Endothelial cell of umbilical vein (primary cell): ENCODE measurements around the gene USP6NL. TPM values are rescaled to one million over a fixed set of nuclear protein-coding genes. Genes with fewer than 3 reads are reported as not detected.

Experiments
- BruUV-seq: library from RNA; stranded (reverse); fragments of 400-500 nt; replicated peaks from 2 replicates; lab custom pipeline; 2021; lab: Mats Ljungman, UMichigan
- CTCF ChIA-PET: fragments of 300-600, 350-600 bp; sonication (Branson Sonifier 250); formaldehyde crosslinking; loops from one replicate; lab custom pipeline; 2021; ENCODE audit warnings: antibody characterized with exemption, inconsistent platforms; lab: Charles Lee
- POLR2A ChIA-PET: fragments of 300-600, 350-600 bp; sonication (Branson Sonifier 250); formaldehyde crosslinking; loops from one replicate; lab custom pipeline; 2021; ENCODE audit warnings: antibody characterized with exemption, inconsistent platforms; lab: Charles Lee
- DNase-seq: peaks from one replicate; pipeline ENCODE4 v3.0.0-alpha.2; 2011; ENCODE audit warnings: low read depth, low spot score
- FAIRE-seq: peaks from 2 replicates; lab custom pipeline; 2011; peaks lifted over from hg19 to GRCh38; lab: Jason Lieb, UNC
- H2AFZ ChIP-seq: 2 replicates; pipeline ENCODE4 v1.6.0; 2012; ENCODE audit warnings: low read depth, low read length, control low read depth, inconsistent platforms
- H3K27ac ChIP-seq: 2 replicates; pipeline ENCODE4 v1.5.1; 2011; ENCODE audit warnings: low read depth, mild to moderate bottlenecking, control low read depth, low read length, moderate library complexity; ENCODE audit not compliant: insufficient read depth
- H3K27me3 ChIP-seq, 2 experiments: 2 replicates each; pipeline versions ENCODE4 v1.6.0 to v1.6.1; 2011; ENCODE audit warnings: low read length in 2 of 2, mixed read lengths in 1 of 2; ENCODE audit not compliant: control insufficient read depth in 2 of 2, insufficient read depth in 2 of 2
- H3K36me3 ChIP-seq, 2 experiments: 2 replicates in 1 of 2; 3 replicates in 1 of 2; pipeline ENCODE4 v1.5.1; 2011; ENCODE audit warnings: low read length in 2 of 2, mild to moderate bottlenecking in 1 of 2, moderate library complexity in 1 of 2; ENCODE audit not compliant: control insufficient read depth in 2 of 2, insufficient read depth in 2 of 2; ENCODE audit errors: extremely low read depth in 1 of 2
- H3K4me1 ChIP-seq: 3 replicates; pipeline ENCODE4 v1.5.1; 2011; ENCODE audit warnings: mild to moderate bottlenecking, low read length; ENCODE audit not compliant: control insufficient read depth, insufficient read depth; ENCODE audit errors: extremely low read depth
- H3K4me2 ChIP-seq: 2 replicates; pipeline ENCODE4 v1.6.1; 2011; ENCODE audit warnings: low read length, control low read depth, mixed read lengths; ENCODE audit not compliant: insufficient read depth
- H3K4me3 ChIP-seq, 3 experiments: fragments of 200-600 bp in 1 of 3; sonication (generic), shearing (Covaris generic) in 1 of 3; replicated peaks in 1 of 3; 2 replicates each; pipeline ENCODE4 v1.5.1; 2011 to 2016; ENCODE audit warnings: control low read depth in 3 of 3, low read length in 3 of 3, mild to moderate bottlenecking in 2 of 3, inconsistent platforms in 1 of 3, low read depth in 1 of 3, moderate library complexity in 1 of 3; ENCODE audit not compliant: insufficient read depth in 1 of 3
- H3K79me2 ChIP-seq: 2 replicates; pipeline ENCODE4 v1.6.0; 2012; ENCODE audit warnings: low read length, inconsistent platforms; ENCODE audit not compliant: control insufficient read depth, insufficient read depth
- H3K9ac ChIP-seq: replicated peaks from 2 replicates; pipeline ENCODE3; 2011; ENCODE audit warnings: low read length, control low read depth; ENCODE audit not compliant: insufficient read depth; ENCODE audit errors: extremely low read depth
- H3K9me1 ChIP-seq: replicated peaks from 3 replicates; pipeline ENCODE4 v1.6.0; 2011; ENCODE audit warnings: mild to moderate bottlenecking, low read length; ENCODE audit not compliant: control insufficient read depth, insufficient read depth; ENCODE audit errors: extremely low read depth
- H3K9me3 ChIP-seq: replicated peaks from 2 replicates; pipeline ENCODE4 v1.5.1; 2012; ENCODE audit warnings: low read length, inconsistent platforms; ENCODE audit not compliant: control insufficient read depth, insufficient read depth
- H4K20me1 ChIP-seq: replicated peaks from 2 replicates; pipeline ENCODE3; 2011; ENCODE audit warnings: mild to moderate bottlenecking, low read length; ENCODE audit not compliant: control insufficient read depth, insufficient read depth; ENCODE audit errors: extremely low read depth
- CTCF ChIP-seq, 2 donors: IDR thresholded peaks; 1 replicate in 1 of 2; 2 replicates in 1 of 2; pipeline ENCODE4 v1.5.1; 2011; ENCODE audit warnings: low read length in 2 of 2, mild to moderate bottlenecking in 2 of 2, moderate library complexity in 2 of 2, control low read depth in 1 of 2, inconsistent platforms in 1 of 2, low read depth in 1 of 2; ENCODE audit not compliant: insufficient read depth in 1 of 2; ENCODE audit errors: extremely low read depth in 1 of 2
- EZH2 ChIP-seq: IDR thresholded peaks from 2 replicates; pipeline ENCODE4 v1.6.1; 2012; ENCODE audit warnings: borderline replicate concordance, low read depth, mild to moderate bottlenecking, moderate library complexity, low read length, inconsistent platforms; ENCODE audit not compliant: severe bottlenecking
- FOS ChIP-seq: IDR thresholded peaks from 2 replicates; pipeline ENCODE4 v1.6.1; 2011; ENCODE audit warnings: mild to moderate bottlenecking, low read length, moderate library complexity, borderline replicate concordance; ENCODE audit not compliant: insufficient read depth
- GATA2 ChIP-seq: IDR thresholded peaks from 2 replicates; pipeline ENCODE4 v1.7.0; 2011; ENCODE audit warnings: low read depth, mild to moderate bottlenecking, moderate library complexity, mixed read lengths, low read length; ENCODE audit not compliant: insufficient read length, insufficient read depth
- JUN ChIP-seq: IDR thresholded peaks from 2 replicates; pipeline ENCODE4 v1.6.1; 2011; ENCODE audit warnings: borderline replicate concordance, low read depth; ENCODE audit not compliant: insufficient read length, insufficient read depth
- MAX ChIP-seq: IDR thresholded peaks from 2 replicates; pipeline ENCODE4 v1.6.1; 2011; ENCODE audit not compliant: insufficient read depth, insufficient read length
- MYC ChIP-seq: IDR thresholded peaks from one replicate; pipeline ENCODE4 v1.6.1; 2011; ENCODE audit warnings: mild to moderate bottlenecking, low read depth, low read length
- POLR2A ChIP-seq: IDR thresholded peaks from 2 replicates; pipeline ENCODE4 v1.6.1; 2012; ENCODE audit warnings: low read depth, mild to moderate bottlenecking, control low read depth, low read length
- POLR2AphosphoS5 ChIP-seq: IDR thresholded peaks from 2 replicates; pipeline ENCODE4 v1.6.1; 2012; ENCODE audit warnings: low read depth, mild to moderate bottlenecking, control low read depth, low read length, moderate library complexity; ENCODE audit not compliant: insufficient read depth
- dilution Hi-C: fragments of 300-500 bp; cut with MboI; formaldehyde crosslinking; loops from one replicate; pipeline ENCODE4 v1.15.0; 2019; ENCODE audit warnings: low sequenced_read_pairs; ENCODE audit not compliant: extremely low pct_ligation_motif_present
- intact Hi-C: fragments of 100-400 bp; cut with micrococcal nuclease; formaldehyde crosslinking; loops from one replicate; pipeline ENCODE4 v1.10.0; 2022
- polyA plus RNA-seq, 4 experiments: library from polyadenylated mRNA; depleted of rRNA in 3 of 4; stranded (reverse) in 3 of 4; unstranded in 1 of 4; fragments of >200 nt; gene quantifications; 2 replicates each; pipeline versions ENCODE4 v1.2.1 to v1.2.3, GENCODE V29; 2011 to 2012; ENCODE audit warnings: missing spikeins in 1 of 4
- total RNA-seq: library from RNA; stranded (reverse); gene quantifications from 2 replicates; pipeline ENCODE4 v1.2.3, GENCODE V29; 2021

The USP6NL gene
- total and polyA plus RNA-seq, 2 donors (not counting 3 experiments of a cell fraction or from before 2014, with no cell fraction given): 13.5 to 29.2 TPM

DNA sequence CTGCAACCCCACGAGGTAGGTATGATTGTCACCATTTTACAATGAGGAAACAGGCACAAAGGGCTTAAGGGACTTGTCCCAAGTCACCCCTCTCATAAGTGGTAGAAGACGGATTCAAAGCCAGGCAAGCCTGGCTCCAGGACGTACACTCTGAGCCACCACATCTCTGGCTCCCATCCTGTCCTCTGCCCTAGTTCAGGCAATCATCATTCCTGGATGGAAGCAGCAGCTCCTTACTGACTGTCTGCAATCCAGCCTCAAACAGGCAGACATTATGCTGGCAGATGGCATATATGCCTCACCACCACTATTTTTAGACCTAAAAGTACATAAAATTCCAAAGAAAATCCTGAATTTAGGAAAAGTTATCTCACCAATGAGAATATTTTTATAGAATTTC lies 100.7 kb downstream of the USP6NL start:
- Histone ChIP-seq H3K4me3 (no peak overlapping the region), H3K4me1 (peaks cover 4% of the 10 kb centered on the region), H3K36me3 (peaks cover 0 to 2% of the 10 kb centered on the region in 2 experiments), H3K4me2 (no peak overlapping the region), H4K20me1 (no peaks in the 10 kb centered on the region), H3K79me2 (no peaks in the 10 kb centered on the region), H3K9me3 (no peaks in the 10 kb centered on the region), H3K27me3 (no peaks in the 10 kb centered on the region), H3K9ac (no peak overlapping the region), H3K27ac (no peak overlapping the region), H2AFZ (no peak overlapping the region), H3K9me1 (no peaks in the 10 kb centered on the region)
- intact Hi-C loops (no loop called here), dilution Hi-C loops (loop anchor here (25.0 kb wide), 1 partner anchor 252 kb away; no protein-coding TSS in a partner anchor)
- TF ChIP-seq JUN (no peak), MAX (no peak), POLR2A (no peak), GATA2 (no peak), POLR2AphosphoS5 (no peak), EZH2 (no peak), FOS (no peak), MYC (no peak), CTCF (IDR thresholded peaks at IDR 0.05; ENCODE audit: extremely low read depth in 1 of 2, insufficient read depth in 1 of 2, low read depth in 1 of 2, low read length in 2 of 2) (no peak)
- no peak for DNase-seq
- POLR2A ChIA-PET: no interaction called here
- CTCF ChIA-PET: no interaction called here
- no TSS peak for BruUV-seq
- no peak for FAIRE-seq
